Neutrophil (primary cell): Measurements from ENCODE around the gene VAPA.

Experiments used
- H3K27ac ChIP-seq: fragments of 200-600 bp; sonication (generic); 2 replicates; pipeline ENCODE4 v1.5.1; 2016; ENCODE audit warnings: mild to moderate bottlenecking, moderate library complexity
- H3K27me3 ChIP-seq: fragments of 200-600 bp; sonication (generic); 2 replicates; pipeline ENCODE4 v1.6.0; 2016; ENCODE audit warnings: mild to moderate bottlenecking
- H3K36me3 ChIP-seq: fragments of 200-600 bp; sonication (generic); 2 replicates; pipeline ENCODE4 v1.5.1; 2017
- H3K4me1 ChIP-seq, 2 experiments: fragments of 200-600 bp in 1 of 2; sonication (generic) in 1 of 2; 1 replicate in 1 of 2; 2 replicates in 1 of 2; pipeline versions ENCODE4 v1.5.1 to v1.6.1; 2013 to 2016; ENCODE audit warnings: low read depth in 1 of 2, low read length in 1 of 2, mild to moderate bottlenecking in 1 of 2, moderate library complexity in 1 of 2; ENCODE audit not compliant: control insufficient read depth in 1 of 2, insufficient read depth in 1 of 2
- H3K4me3 ChIP-seq, 2 experiments: fragments of 200-600 bp in 1 of 2; sonication (generic) in 1 of 2; 1 replicate in 1 of 2; 2 replicates in 1 of 2; pipeline ENCODE4 v1.5.1; 2013 to 2016; ENCODE audit warnings: low read depth in 1 of 2, low read length in 1 of 2, mild to moderate bottlenecking in 1 of 2, moderate library complexity in 1 of 2
- H3K9me3 ChIP-seq: fragments of 200-600 bp; sonication (generic); 2 replicates; pipeline ENCODE4 v1.5.1; 2016
- CTCF ChIP-seq: fragments of 200-600 bp; sonication (generic); IDR thresholded peaks from 2 replicates; pipeline ENCODE4 v1.5.1; 2016; ENCODE audit warnings: antibody characterized with exemption

Gene VAPA

GRCh38 chr18:9874728-9875127 is 39.1 kb upstream of the VAPA start:
- no peak for TF ChIP-seq CTCF
- Histone ChIP-seq H3K27ac (no peak overlapping the region), H3K27me3 (no peaks in the 10 kb centered on the region), H3K9me3 (no peaks in the 10 kb centered on the region), H3K4me3 (no peak overlapping the region), H3K4me1 (peaks cover 14% of the 10 kb centered on the region in 2 experiments), H3K36me3 (no peaks in the 10 kb centered on the region)

GRCh38 chr18:9876212-9876866 is 37.5 kb upstream of the VAPA start:
- no peaks in the 10 kb centered on the region for H3K27me3 ChIP-seq
- no peaks in the 10 kb centered on the region for H3K9me3 ChIP-seq
- H3K36me3 ChIP-seq = no peaks in the 10 kb centered on the region
- no peaks in the 10 kb centered on the region for H3K4me1 ChIP-seq
- H3K4me3 ChIP-seq = no peak overlapping the region
- no peak for TF ChIP-seq CTCF
- H3K27ac ChIP-seq = no peak overlapping the region

GRCh38 chr18:9876867-9877654 is 36.8 kb upstream of the VAPA start:
- Histone ChIP-seq H3K4me3 (no peak overlapping the region), H3K27ac (no peak overlapping the region), H3K9me3 (no peaks in the 10 kb centered on the region), H3K27me3 (no peaks in the 10 kb centered on the region), H3K4me1 (no peaks in the 10 kb centered on the region), H3K36me3 (no peaks in the 10 kb centered on the region)
- TF ChIP-seq CTCF = no peak

- Histone ChIP-seq H3K4me1 (no peaks in the 10 kb centered on the region), H3K27me3 (no peaks in the 10 kb centered on the region), H3K9me3 (no peaks in the 10 kb centered on the region), H3K27ac (no peak overlapping the region), H3K36me3 (no peaks in the 10 kb centered on the region), H3K4me3 (no peak overlapping the region)
- TF ChIP-seq CTCF = no peak
Measured at GRCh38 chr18:9877655-9878014, 36.2 kb upstream of the VAPA start.

- Histone ChIP-seq H3K9me3 (no peaks in the 10 kb centered on the region), H3K27ac (no peak overlapping the region), H3K4me1 (no peaks in the 10 kb centered on the region), H3K27me3 (no peaks in the 10 kb centered on the region), H3K36me3 (no peaks in the 10 kb centered on the region), H3K4me3 (no peak overlapping the region)
- TF ChIP-seq CTCF = no peak
Measured at GRCh38 chr18:9878095-9878494, 35.7 kb upstream of the VAPA start.
